DND-41 (cell line): Measurements from ENCODE around the gene SOX6.

Source experiments
- ATAC-seq: fragments of 200-7000 bp; cut with Tn5 transposase; 3 replicates; pipeline ENCODE4 v1.9.1; 2021; ENCODE audit warnings: low read depth; ENCODE audit not compliant: insufficient read depth
- DNase-seq: peaks from one replicate; pipeline ENCODE4 v3.0.0-alpha.2; 2020
- H2AFZ ChIP-seq: 2 replicates; pipeline ENCODE4 v1.6.0; 2012; ENCODE audit warnings: low read depth, low read length
- H3K27ac ChIP-seq: 2 replicates; pipeline ENCODE4 v1.5.1; 2012; ENCODE audit warnings: low read length, inconsistent platforms
- H3K27me3 ChIP-seq: fragments of 200-600 bp; sonication (generic); 2 replicates; pipeline ENCODE4 v1.6.0; 2012; ENCODE audit warnings: low read length, mild to moderate bottlenecking, inconsistent platforms; ENCODE audit not compliant: insufficient read depth, poor library complexity
- H3K36me3 ChIP-seq: 2 replicates; pipeline ENCODE4 v1.5.1; 2012; ENCODE audit warnings: low read length, inconsistent platforms; ENCODE audit not compliant: insufficient read depth
- H3K4me1 ChIP-seq: 2 replicates; pipeline ENCODE4 v1.5.1; 2012; ENCODE audit warnings: mild to moderate bottlenecking, low read length; ENCODE audit not compliant: insufficient read depth
- H3K4me2 ChIP-seq: 2 replicates; pipeline ENCODE4 v1.6.0; 2012; ENCODE audit warnings: mild to moderate bottlenecking, moderate library complexity, low read length, inconsistent platforms; ENCODE audit not compliant: insufficient read depth
- H3K4me3 ChIP-seq, 2 experiments: fragments of 200-600 bp in 1 of 2; shearing (Covaris generic) in 1 of 2; 2 replicates each; pipeline ENCODE4 v1.5.1; 2012 to 2016; ENCODE audit warnings: inconsistent platforms in 2 of 2, low read length in 2 of 2, mild to moderate bottlenecking in 2 of 2, low read depth in 1 of 2, moderate library complexity in 1 of 2
- H3K79me2 ChIP-seq: 2 replicates; pipeline ENCODE4 v1.6.0; 2012; ENCODE audit warnings: low read length, inconsistent platforms; ENCODE audit not compliant: insufficient read depth
- H3K9ac ChIP-seq: 2 replicates; pipeline ENCODE4 v1.6.0; 2012; ENCODE audit warnings: low read depth, mild to moderate bottlenecking, inconsistent platforms, low read length, moderate library complexity
- H3K9me3 ChIP-seq: 2 replicates; pipeline ENCODE4 v1.5.1; 2012; ENCODE audit warnings: low read length, moderate library complexity, mild to moderate bottlenecking, inconsistent platforms; ENCODE audit not compliant: insufficient read depth, severe bottlenecking
- H4K20me1 ChIP-seq: 2 replicates; pipeline ENCODE4 v1.6.0; 2012; ENCODE audit warnings: low read length; ENCODE audit not compliant: insufficient read depth
- CTCF ChIP-seq: IDR thresholded peaks from 2 replicates; pipeline ENCODE4 v1.5.1; 2012; ENCODE audit warnings: borderline replicate concordance, low read length, moderate library complexity, mild to moderate bottlenecking; ENCODE audit not compliant: poor library complexity, severe bottlenecking; ENCODE audit errors: extremely low read depth
- EZH2 ChIP-seq: IDR thresholded peaks from 3 replicates; pipeline ENCODE4 v1.6.1; 2012; ENCODE audit warnings: borderline replicate concordance, low read depth, mild to moderate bottlenecking, moderate library complexity, low read length, inconsistent platforms; ENCODE audit not compliant: severe bottlenecking

SOX6 gene

GRCh38 chr11:15977116-15977515 lies 379.2 kb downstream of the SOX6 start:
- Histone ChIP-seq H3K79me2 (no peaks in the 10 kb centered on the region), H3K4me3 (no peak overlapping the region), H3K4me1 (no peaks in the 10 kb centered on the region), H3K9me3 (no peaks in the 10 kb centered on the region), H2AFZ (no peak overlapping the region), H3K36me3 (no peaks in the 10 kb centered on the region), H3K27me3 (peaks cover 13% of the 10 kb centered on the region), H4K20me1 (no peaks in the 10 kb centered on the region), H3K27ac (no peak overlapping the region), H3K4me2 (no peak overlapping the region), H3K9ac (no peak overlapping the region)
- DNase-seq (no peak), ATAC-seq (no peak)
- TF ChIP-seq CTCF (no peak), EZH2 (no peak)

DNA sequence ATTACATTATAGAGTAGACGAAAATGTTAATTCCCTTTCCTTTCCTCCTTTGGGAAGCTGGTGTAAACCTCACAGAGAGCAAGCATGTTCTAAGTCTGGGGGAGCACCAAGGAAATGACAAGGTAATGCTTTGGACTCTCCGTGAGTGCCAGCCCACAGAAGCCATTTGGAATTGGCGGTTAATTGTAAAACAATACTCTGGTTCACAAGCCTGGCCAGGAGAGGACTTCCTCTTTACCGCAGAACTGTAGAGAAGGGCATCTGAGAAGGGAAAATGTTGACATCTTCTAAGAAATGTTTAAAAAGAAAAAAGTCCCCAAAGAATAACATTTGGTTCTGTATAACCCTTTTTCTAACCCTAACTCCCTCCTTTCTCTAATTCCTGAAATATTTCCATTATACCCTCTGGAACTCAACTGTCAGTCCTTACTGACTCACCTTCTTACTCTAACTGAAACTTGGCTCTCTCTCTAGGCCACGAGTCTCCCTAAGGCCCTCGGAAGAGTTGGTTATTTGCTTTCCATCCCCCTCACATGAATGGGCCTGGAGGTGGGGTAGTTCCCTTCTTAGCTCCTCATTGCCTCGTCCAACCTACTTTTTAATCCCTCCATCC lies 379.8 kb downstream of the SOX6 start:
- Histone ChIP-seq H3K9ac (no peak overlapping the region), H3K27ac (no peak overlapping the region), H3K79me2 (no peaks in the 10 kb centered on the region), H3K4me3 (no peak overlapping the region), H2AFZ (no peak overlapping the region), H3K9me3 (no peaks in the 10 kb centered on the region), H3K36me3 (no peaks in the 10 kb centered on the region), H3K4me2 (no peak overlapping the region), H3K27me3 (peaks cover 13% of the 10 kb centered on the region), H4K20me1 (no peaks in the 10 kb centered on the region), H3K4me1 (no peaks in the 10 kb centered on the region)
- DNase-seq (no peak), ATAC-seq (no peak)
- TF ChIP-seq CTCF, result no peak
- TF ChIP-seq EZH2, result no peak

DNA sequence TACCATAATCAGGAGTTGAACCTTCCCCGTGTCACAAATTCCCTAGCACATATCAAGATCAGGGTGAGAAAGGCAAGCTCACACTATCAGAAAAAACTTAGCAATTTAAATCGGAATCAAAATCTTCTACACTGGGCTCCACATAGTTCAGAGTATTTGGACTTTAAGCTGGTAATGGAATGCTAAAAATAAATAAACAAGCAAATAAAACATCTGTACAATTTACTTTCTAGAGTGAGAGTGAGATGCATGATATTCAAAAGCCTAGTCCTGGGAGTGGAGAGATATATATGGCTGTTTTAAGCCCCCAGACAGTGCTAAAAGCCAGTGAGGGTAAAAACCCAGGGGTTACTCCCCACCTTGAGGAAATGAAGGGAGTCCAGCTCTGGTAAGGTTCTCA lies 380.6 kb downstream of the SOX6 start:
- Histone ChIP-seq H3K27ac (no peak overlapping the region), H3K27me3 (peaks cover 13% of the 10 kb centered on the region), H3K79me2 (no peaks in the 10 kb centered on the region), H3K4me3 (no peak overlapping the region), H2AFZ (no peak overlapping the region), H4K20me1 (no peaks in the 10 kb centered on the region), H3K36me3 (no peaks in the 10 kb centered on the region), H3K4me1 (no peaks in the 10 kb centered on the region), H3K9ac (no peak overlapping the region), H3K9me3 (no peaks in the 10 kb centered on the region), H3K4me2 (no peak overlapping the region)
- no peak for DNase-seq
- TF ChIP-seq CTCF (no peak), EZH2 (no peak)
- no peak for ATAC-seq
